Trophoblast cell (in vitro differentiated cells and primary cell): ENCODE results near the gene CACNA2D3.

Experiments used
- DNase-seq, 2 donors: peaks; one replicate each; pipeline ENCODE4 v3.0.0-alpha.2; 2016
- H2AFZ ChIP-seq: 2 replicates; pipeline ENCODE4 v1.6.1; 2013; ENCODE audit warnings: low read length, moderate library complexity, mild to moderate bottlenecking; ENCODE audit not compliant: insufficient read depth, poor library complexity
- H2AK5ac ChIP-seq: 2 replicates; pipeline ENCODE4 v1.6.1; 2013; ENCODE audit warnings: mild to moderate bottlenecking, low read length
- H2BK120ac ChIP-seq: 2 replicates; pipeline ENCODE4 v1.6.1; 2013; ENCODE audit warnings: low read length, mild to moderate bottlenecking, moderate library complexity; ENCODE audit not compliant: insufficient read depth, poor library complexity
- H2BK12ac ChIP-seq: 2 replicates; pipeline ENCODE4 v1.6.1; 2013; ENCODE audit warnings: mild to moderate bottlenecking, low read length, moderate library complexity
- H2BK5ac ChIP-seq: 2 replicates; pipeline ENCODE4 v1.6.1; 2013; ENCODE audit warnings: low read length, low read depth, moderate library complexity, mild to moderate bottlenecking; ENCODE audit not compliant: poor library complexity
- H3K14ac ChIP-seq: 2 replicates; pipeline ENCODE4 v1.6.1; 2013; ENCODE audit warnings: mild to moderate bottlenecking, low read length
- H3K18ac ChIP-seq: 2 replicates; pipeline ENCODE4 v1.6.1; 2013; ENCODE audit warnings: mild to moderate bottlenecking, low read length
- H3K23ac ChIP-seq: 2 replicates; pipeline ENCODE4 v1.6.1; 2013; ENCODE audit warnings: low read length
- H3K27ac ChIP-seq: 2 replicates; pipeline ENCODE4 v1.5.1; 2013; ENCODE audit warnings: low read depth, mild to moderate bottlenecking, inconsistent platforms, low read length, moderate library complexity
- H3K27me3 ChIP-seq: 2 replicates; pipeline ENCODE4 v1.6.1; 2013; ENCODE audit warnings: inconsistent platforms, mild to moderate bottlenecking, low read length, moderate library complexity; ENCODE audit not compliant: insufficient read depth
- H3K36me3 ChIP-seq, 2 experiments: 1 replicate in 1 of 2; 2 replicates in 1 of 2; pipeline ENCODE4 v1.6.1; 2013; ENCODE audit warnings: low read length in 2 of 2, mild to moderate bottlenecking in 2 of 2, moderate library complexity in 1 of 2; ENCODE audit not compliant: insufficient read depth in 2 of 2, control insufficient read depth in 1 of 2
- H3K4ac ChIP-seq: 2 replicates; pipeline ENCODE4 v1.6.1; 2013; ENCODE audit warnings: low read depth, mild to moderate bottlenecking, low read length, moderate library complexity
- H3K4me1 ChIP-seq, 2 experiments: 1 replicate in 1 of 2; 2 replicates in 1 of 2; pipeline ENCODE4 v1.6.1; 2013; ENCODE audit warnings: low read length in 2 of 2, mild to moderate bottlenecking in 2 of 2, moderate library complexity in 1 of 2; ENCODE audit not compliant: insufficient read depth in 2 of 2, control insufficient read depth in 1 of 2
- H3K4me2 ChIP-seq: 2 replicates; pipeline ENCODE4 v1.6.1; 2013; ENCODE audit warnings: inconsistent platforms, mild to moderate bottlenecking, low read length, moderate library complexity
- H3K4me3 ChIP-seq: 2 replicates; pipeline ENCODE4 v1.5.1; 2013; ENCODE audit warnings: mild to moderate bottlenecking, low read depth, low read length, inconsistent platforms
- H3K79me1 ChIP-seq: one replicate; pipeline ENCODE4 v1.6.1; 2013; ENCODE audit warnings: low read length
- H3K79me2 ChIP-seq: 2 replicates; pipeline ENCODE4 v1.6.1; 2013; ENCODE audit warnings: low read length, mild to moderate bottlenecking; ENCODE audit not compliant: control insufficient read depth, insufficient read depth, poor library complexity
- H3K9ac ChIP-seq: 2 replicates; pipeline ENCODE4 v1.6.1; 2013; ENCODE audit warnings: mild to moderate bottlenecking, low read length
- H3K9me3 ChIP-seq: 2 replicates; pipeline ENCODE4 v1.6.1; 2013; ENCODE audit warnings: low read depth, mild to moderate bottlenecking, control low read depth, inconsistent platforms, low read length; ENCODE audit not compliant: insufficient read depth
- H4K12ac ChIP-seq: 2 replicates; pipeline ENCODE4 v1.6.1; 2013; ENCODE audit warnings: low read depth, mild to moderate bottlenecking, low read length, moderate library complexity
- H4K8ac ChIP-seq: 2 replicates; pipeline ENCODE4 v1.6.1; 2013; ENCODE audit warnings: low read depth, mild to moderate bottlenecking, low read length, moderate library complexity
- H4K91ac ChIP-seq: one replicate; pipeline ENCODE4 v1.6.1; 2013; ENCODE audit warnings: low read depth, mild to moderate bottlenecking, low read length, moderate library complexity
- WGBS: extraction: QIAGEN DNeasy Blood & Tissue Kit; methylation state at CpG from one replicate; pipeline ENCODE4 v1.1.7; 2013; ENCODE audit warnings: missing lambda C conversion rate; ENCODE audit not compliant: insufficient read length, insufficient coverage; ENCODE audit errors: extremely low coverage; 5-methylcytosine and 5-hydroxymethylcytosine counted together

Gene CACNA2D3

DNA sequence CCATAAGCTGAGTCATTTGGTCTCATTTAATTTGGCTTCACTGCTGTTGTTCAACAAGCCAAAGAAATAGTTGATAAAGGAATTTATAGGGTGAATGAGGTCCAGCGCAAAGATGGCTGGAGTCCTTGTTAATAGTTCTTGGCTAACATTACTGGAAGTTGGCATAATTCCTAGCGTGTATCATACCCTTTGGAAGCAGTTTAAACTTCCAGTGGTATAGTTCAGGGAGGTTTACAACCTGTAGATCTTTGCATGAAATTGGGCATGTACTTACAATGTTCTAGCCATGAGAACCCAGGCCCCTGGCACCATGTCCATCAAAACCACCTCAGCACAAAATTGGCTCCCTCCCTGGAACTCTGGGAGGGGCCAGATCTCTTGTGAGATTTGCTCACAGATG lies 424.7 kb downstream of the CACNA2D3 start:
- no peak overlapping the region for H2BK5ac ChIP-seq
- H3K27me3 ChIP-seq, result no peaks in the 10 kb centered on the region
- no peak overlapping the region for H3K27ac ChIP-seq
- no peaks in the 10 kb centered on the region for H3K36me3 ChIP-seq
- no peak overlapping the region for H2BK120ac ChIP-seq
- no peak overlapping the region for H3K18ac ChIP-seq
- H2BK12ac ChIP-seq, result no peak overlapping the region
- H4K91ac ChIP-seq, result no peak overlapping the region
- H3K9me3 ChIP-seq, result no peaks in the 10 kb centered on the region
- DNase-seq, result no peak
- H3K9ac ChIP-seq, result no peak overlapping the region
- H3K23ac ChIP-seq, result no peak overlapping the region
- no peak overlapping the region for H2AK5ac ChIP-seq
- H3K4me3 ChIP-seq, result no peak overlapping the region
- H2AFZ ChIP-seq, result no peak overlapping the region
- H4K8ac ChIP-seq, result no peak overlapping the region
- no peak overlapping the region for H3K14ac ChIP-seq
- H3K4ac ChIP-seq, result no peak overlapping the region
- no CpG with 5 or more reads among the region's 2 CpGs for WGBS
- H3K4me1 ChIP-seq, result no peaks in the 10 kb centered on the region
- H4K12ac ChIP-seq, result no peak overlapping the region
- H3K79me2 ChIP-seq, result no peaks in the 10 kb centered on the region
- no peaks in the 10 kb centered on the region for H3K79me1 ChIP-seq
- H3K4me2 ChIP-seq, result no peak overlapping the region

DNA sequence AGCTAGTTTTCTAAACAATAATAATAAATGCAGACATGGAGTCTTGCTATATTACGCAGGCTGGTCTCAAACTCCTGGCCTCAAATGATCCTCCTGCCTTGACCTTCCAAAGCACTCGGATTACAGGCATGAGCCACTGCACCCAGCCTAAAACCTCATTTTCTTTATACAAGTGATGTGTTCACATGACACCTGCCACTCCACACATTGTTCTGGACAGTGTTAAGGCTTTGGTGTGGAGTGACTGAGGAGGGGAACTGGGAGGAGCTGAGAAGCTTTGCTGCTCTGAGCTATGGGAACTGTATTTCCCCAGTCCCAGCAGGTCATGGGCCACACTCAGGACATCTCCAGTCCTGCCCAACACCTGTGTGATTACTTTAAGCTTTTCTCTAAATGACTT lies 425.5 kb downstream of the CACNA2D3 start:
- no CpG with 5 or more reads among the region's 2 CpGs for WGBS
- H3K4me2 ChIP-seq, result no peak overlapping the region
- no peak overlapping the region for H3K9ac ChIP-seq
- H3K23ac ChIP-seq, result no peak overlapping the region
- no peak overlapping the region for H3K27ac ChIP-seq
- H3K9me3 ChIP-seq, result no peaks in the 10 kb centered on the region
- no peaks in the 10 kb centered on the region for H3K79me1 ChIP-seq
- H3K4me3 ChIP-seq, result no peak overlapping the region
- H2BK12ac ChIP-seq, result no peak overlapping the region
- H3K79me2 ChIP-seq, result no peaks in the 10 kb centered on the region
- no peak overlapping the region for H3K18ac ChIP-seq
- H4K91ac ChIP-seq, result no peak overlapping the region
- no peak for DNase-seq
- no peak overlapping the region for H4K8ac ChIP-seq
- no peaks in the 10 kb centered on the region for H3K36me3 ChIP-seq
- no peak overlapping the region for H3K14ac ChIP-seq
- H2BK5ac ChIP-seq, result no peak overlapping the region
- H2BK120ac ChIP-seq, result no peak overlapping the region
- no peak overlapping the region for H3K4ac ChIP-seq
- no peak overlapping the region for H4K12ac ChIP-seq
- no peaks in the 10 kb centered on the region for H3K4me1 ChIP-seq
- H2AFZ ChIP-seq, result no peak overlapping the region
- H3K27me3 ChIP-seq, result no peaks in the 10 kb centered on the region
- H2AK5ac ChIP-seq, result no peak overlapping the region

DNA sequence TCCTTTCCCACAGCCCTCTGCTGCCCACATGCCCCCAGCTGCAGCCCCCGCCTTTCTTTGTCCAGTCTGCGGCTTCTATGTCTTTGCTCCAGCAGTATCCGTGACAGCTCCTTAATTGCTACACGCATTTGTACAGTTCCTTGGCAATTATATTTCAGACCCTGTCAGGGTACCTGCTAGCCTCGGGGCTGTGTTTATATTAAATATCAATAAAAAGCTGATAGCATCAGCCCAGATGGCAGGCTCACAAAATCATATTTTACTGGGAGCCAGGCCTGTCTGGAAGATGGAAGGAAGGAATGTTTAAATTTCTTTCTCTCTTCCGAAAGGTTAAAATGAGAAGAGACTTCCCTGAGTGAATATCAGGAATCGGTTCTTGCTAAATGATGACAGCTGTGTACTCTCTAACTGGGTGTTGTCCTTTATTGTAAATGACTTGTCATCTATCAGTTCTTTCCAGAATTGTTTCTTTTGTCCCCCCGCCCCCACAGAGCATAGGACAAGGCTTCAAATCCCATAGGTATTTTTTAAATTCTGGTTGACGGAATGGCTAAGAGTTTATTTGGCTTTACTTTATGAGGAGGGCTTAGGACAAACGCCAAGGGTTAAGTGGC lies 427.4 kb downstream of the CACNA2D3 start:
- no peak overlapping the region for H3K23ac ChIP-seq
- no peak overlapping the region for H3K9ac ChIP-seq

GRCh38 chr3:54550221-54550977 lies 428.0 kb downstream of the CACNA2D3 start:
- no peaks in the 10 kb centered on the region for H3K9me3 ChIP-seq
- no peaks in the 10 kb centered on the region for H3K36me3 ChIP-seq
- no peak overlapping the region for H2BK120ac ChIP-seq
- no peaks in the 10 kb centered on the region for H3K79me1 ChIP-seq
- H4K8ac ChIP-seq, result no peak overlapping the region
- H3K4me3 ChIP-seq, result no peak overlapping the region
- no peak overlapping the region for H3K4ac ChIP-seq
- no peak overlapping the region for H3K18ac ChIP-seq
- no peak overlapping the region for H3K4me2 ChIP-seq
- H3K14ac ChIP-seq, result no peak overlapping the region
- H4K91ac ChIP-seq, result no peak overlapping the region
- no peak overlapping the region for H2AK5ac ChIP-seq
- no peaks in the 10 kb centered on the region for H3K27me3 ChIP-seq
- no peak for DNase-seq
- no peak overlapping the region for H2BK5ac ChIP-seq
- no peak overlapping the region for H4K12ac ChIP-seq
- WGBS, result no CpG with 5 or more reads among the region's 19 CpGs
- H3K9ac ChIP-seq, result no peak overlapping the region
- no peaks in the 10 kb centered on the region for H3K4me1 ChIP-seq
- H2AFZ ChIP-seq, result no peak overlapping the region
- H3K79me2 ChIP-seq, result no peaks in the 10 kb centered on the region
- no peak overlapping the region for H2BK12ac ChIP-seq
- no peak overlapping the region for H3K23ac ChIP-seq
- H3K27ac ChIP-seq, result no peak overlapping the region

More for the DNA sequence above, 427.4 kb downstream of the CACNA2D3 start:
- H3K9me3 ChIP-seq, result no peaks in the 10 kb centered on the region
- no CpG with 5 or more reads among the region's 10 CpGs for WGBS
- H3K27ac ChIP-seq, result no peak overlapping the region
- no peaks in the 10 kb centered on the region for H3K79me2 ChIP-seq
- H3K14ac ChIP-seq, result no peak overlapping the region
- H3K4me2 ChIP-seq, result no peak overlapping the region
- H2BK5ac ChIP-seq, result no peak overlapping the region
- H3K36me3 ChIP-seq, result no peaks in the 10 kb centered on the region
- H2BK12ac ChIP-seq, result no peak overlapping the region
- H3K27me3 ChIP-seq, result no peaks in the 10 kb centered on the region
- no peak overlapping the region for H2BK120ac ChIP-seq
- H2AK5ac ChIP-seq, result no peak overlapping the region
- H3K4me1 ChIP-seq, result no peaks in the 10 kb centered on the region
- no peak overlapping the region for H4K8ac ChIP-seq
- H3K4me3 ChIP-seq, result no peak overlapping the region
- no peaks in the 10 kb centered on the region for H3K79me1 ChIP-seq
- no peak overlapping the region for H4K12ac ChIP-seq
- H3K4ac ChIP-seq, result no peak overlapping the region
- no peak overlapping the region for H4K91ac ChIP-seq
- no peak for DNase-seq
- H3K18ac ChIP-seq, result no peak overlapping the region
- H2AFZ ChIP-seq, result no peak overlapping the region
